B cell (primary cell): Measurements from ENCODE around the gene POLR2B. TPM values are rescaled to one million over a fixed set of nuclear protein-coding genes. Genes with fewer than 3 reads are reported as not detected.
"Not testable (repeated sequence)": the region's sequence is repeated elsewhere in the genome, so short reads cannot be mapped to it uniquely, and the experiment has no call there.

ENCODE experiments used
- ATAC-seq: fragments of 200-7000 bp; cut with Tn5 transposase; one replicate; pipeline ENCODE4 v1.10.0; 2021; ENCODE audit warnings: low read depth, mild to moderate bottlenecking, moderate number of reproducible peaks, moderate library complexity
- CTCF ChIA-PET: fragments of 350-600 bp; sonication (Branson Sonifier 250); formaldehyde crosslinking; loops from one replicate; lab custom pipeline; 2021; ENCODE audit warnings: antibody characterized with exemption, inconsistent platforms; lab: Charles Lee
- POLR2A ChIA-PET: fragments of 350-600 bp; sonication (Branson Sonifier 250); formaldehyde crosslinking; loops from one replicate; lab custom pipeline; 2021; ENCODE audit warnings: antibody characterized with exemption; lab: Charles Lee
- DNase-seq: peaks from one replicate; pipeline ENCODE4 v3.0.0; 2013
- H2AFZ ChIP-seq: 2 replicates; pipeline ENCODE4 v1.6.1; 2012; ENCODE audit warnings: mild to moderate bottlenecking, low read depth, low read length; ENCODE audit not compliant: insufficient read depth, poor library complexity, severe bottlenecking
- H3K27ac ChIP-seq, 2 donors: 1 replicate in 1 of 2; 2 replicates in 1 of 2; pipeline ENCODE4 v1.5.1; 2012 to 2013; ENCODE audit warnings: low read length in 2 of 2, mild to moderate bottlenecking in 2 of 2, moderate library complexity in 1 of 2
- H3K27me3 ChIP-seq, 4 experiments: fragments of 200-600 bp in 1 of 4; sonication (generic) in 1 of 4; replicated peaks in 1 of 4; 1 replicate in 2 of 4; 2 replicates in 2 of 4; pipeline versions ENCODE4 v1.6.1 to v1.7.0; 2013 to 2016; ENCODE audit warnings: low read length in 3 of 4, mild to moderate bottlenecking in 2 of 4, mixed read lengths in 1 of 4, moderate library complexity in 1 of 4; ENCODE audit not compliant: insufficient read depth in 4 of 4, control insufficient read depth in 3 of 4; ENCODE audit errors: control extremely low read depth in 1 of 4
- H3K36me3 ChIP-seq, 2 experiments: replicated peaks in 1 of 2; 1 replicate in 1 of 2; 2 replicates in 1 of 2; pipeline versions ENCODE4 v1.6.1 to v1.7.1; 2013; ENCODE audit warnings: low read length in 1 of 2; ENCODE audit not compliant: insufficient read depth in 2 of 2, control insufficient read depth in 1 of 2; ENCODE audit errors: control extremely low read depth in 1 of 2, extremely low read depth in 1 of 2
- H3K4me1 ChIP-seq, 2 donors: fragments of 200-600 bp in 1 of 2; sonication (generic) in 1 of 2; 1 replicate in 1 of 2; 2 replicates in 1 of 2; pipeline versions ENCODE4 v1.5.1 to v1.6.1; 2013 to 2017; ENCODE audit warnings: low read length in 2 of 2; ENCODE audit not compliant: control insufficient read depth in 2 of 2, insufficient read depth in 2 of 2
- H3K4me2 ChIP-seq: replicated peaks from 2 replicates; pipeline ENCODE3; 2012; ENCODE audit warnings: mild to moderate bottlenecking, low read depth, low read length; ENCODE audit not compliant: poor library complexity, severe bottlenecking
- H3K4me3 ChIP-seq, 5 experiments: fragments of 200-600 bp in 1 of 5; sonication (generic) in 1 of 5; 1 replicate in 3 of 5; 2 replicates in 2 of 5; pipeline versions ENCODE4 v1.5.1 to v1.7.0; 2011 to 2016; ENCODE audit warnings: low read length in 4 of 5, mild to moderate bottlenecking in 4 of 5, low read depth in 2 of 5, control low read depth in 1 of 5, moderate library complexity in 1 of 5; ENCODE audit not compliant: insufficient read depth in 1 of 5; ENCODE audit errors: control extremely low read depth in 1 of 5, extremely low read depth in 1 of 5
- H3K79me2 ChIP-seq: fragments of 200-600 bp; sonication (generic); one replicate; pipeline ENCODE4 v1.6.0; 2016; ENCODE audit warnings: low read length; ENCODE audit not compliant: control insufficient read depth, insufficient read depth
- H3K9ac ChIP-seq: fragments of 200-600 bp; sonication (generic); 2 replicates; pipeline ENCODE4 v1.6.1; 2017; ENCODE audit warnings: mild to moderate bottlenecking, low read length, moderate library complexity
- H3K9me3 ChIP-seq, 3 donors: one replicate each; pipeline versions ENCODE4 v1.6.1 to v1.7.1; 2013; ENCODE audit warnings: low read length in 2 of 3; ENCODE audit not compliant: control insufficient read depth in 2 of 3, insufficient read depth in 1 of 3; ENCODE audit errors: control extremely low read depth in 1 of 3
- H4K20me1 ChIP-seq: 2 replicates; pipeline ENCODE4 v1.6.0; 2012; ENCODE audit warnings: mild to moderate bottlenecking, low read length; ENCODE audit not compliant: insufficient read depth, control insufficient read depth, poor library complexity, severe bottlenecking
- H3K27ac Mint-ChIP-seq: one replicate; pipeline ENCODE4 v1.8.0; 2021; ENCODE audit warnings: mixed read lengths
- H3K27me3 Mint-ChIP-seq: one replicate; pipeline ENCODE4 v1.8.0; 2021; ENCODE audit warnings: mixed read lengths
- H3K4me1 Mint-ChIP-seq: one replicate; pipeline ENCODE4 v1.8.0; 2021; ENCODE audit warnings: mixed read lengths
- H3K4me3 Mint-ChIP-seq: one replicate; pipeline ENCODE4 v1.8.0; 2021; ENCODE audit warnings: mixed read lengths
- H3K9me3 Mint-ChIP-seq: one replicate; pipeline ENCODE4 v1.8.0; 2022; ENCODE audit warnings: mixed read lengths; ENCODE audit not compliant: insufficient read depth
- EZH2 ChIP-seq: IDR thresholded peaks from 2 replicates; pipeline ENCODE4 v1.6.1; 2012; ENCODE audit warnings: borderline replicate concordance, low read depth, mild to moderate bottlenecking, moderate library complexity, low read length; ENCODE audit not compliant: insufficient read depth, poor library complexity, severe bottlenecking
- WGBS: methylation state at CpG from one replicate; pipeline ENCODE4 v1.1.5; 2013; ENCODE audit warnings: missing lambda C conversion rate; ENCODE audit not compliant: insufficient coverage; 5-methylcytosine and 5-hydroxymethylcytosine counted together
- intact Hi-C: fragments of 100-400 bp; cut with micrococcal nuclease; formaldehyde crosslinking; loops from one replicate; pipeline ENCODE4 v1.10.0; 2022
- polyA plus RNA-seq: library from polyadenylated mRNA; depleted of rRNA; stranded (reverse); fragments of >200 nt; gene quantifications from 2 replicates; pipeline ENCODE4 v1.2.3, GENCODE V29; 2012
- total RNA-seq, 2 donors: library from RNA; stranded (reverse); fragments of 120-200 nt in 1 of 2; gene quantifications; 1 replicate in 1 of 2; 2 replicates in 1 of 2; pipeline versions ENCODE4 v1.2.3 to v1.2.4, GENCODE V29; 2013 to 2022
- TF ChIP-seq, protein P1 (sequence below): fragments of 200-600 bp; IDR thresholded peaks from one replicate; pipeline ENCODE4 v1.8.0; 2022; ENCODE audit warnings: antibody characterized with exemption, mild to moderate bottlenecking

Gene POLR2B
- total and polyA plus RNA-seq, 2 donors (not counting 1 experiment from before 2014, with no cell fraction given): 37.5 to 108 TPM

GRCh38 chr4:57044279-57044678 lies 65.6 kb downstream of the POLR2B start:
- no peaks in the 10 kb centered on the region for H3K36me3 ChIP-seq
- no peak overlapping the region for H3K9ac ChIP-seq
- WGBS: no CpG with 5 or more reads among the region's 1 CpG
- no peaks in the 10 kb centered on the region for H3K9me3 Mint-ChIP-seq
- H3K4me2 ChIP-seq: no peak overlapping the region
- ATAC-seq (no peak), DNase-seq (no peak)
- POLR2A ChIA-PET: no interaction called here
- TF ChIP-seq, protein P1, sequence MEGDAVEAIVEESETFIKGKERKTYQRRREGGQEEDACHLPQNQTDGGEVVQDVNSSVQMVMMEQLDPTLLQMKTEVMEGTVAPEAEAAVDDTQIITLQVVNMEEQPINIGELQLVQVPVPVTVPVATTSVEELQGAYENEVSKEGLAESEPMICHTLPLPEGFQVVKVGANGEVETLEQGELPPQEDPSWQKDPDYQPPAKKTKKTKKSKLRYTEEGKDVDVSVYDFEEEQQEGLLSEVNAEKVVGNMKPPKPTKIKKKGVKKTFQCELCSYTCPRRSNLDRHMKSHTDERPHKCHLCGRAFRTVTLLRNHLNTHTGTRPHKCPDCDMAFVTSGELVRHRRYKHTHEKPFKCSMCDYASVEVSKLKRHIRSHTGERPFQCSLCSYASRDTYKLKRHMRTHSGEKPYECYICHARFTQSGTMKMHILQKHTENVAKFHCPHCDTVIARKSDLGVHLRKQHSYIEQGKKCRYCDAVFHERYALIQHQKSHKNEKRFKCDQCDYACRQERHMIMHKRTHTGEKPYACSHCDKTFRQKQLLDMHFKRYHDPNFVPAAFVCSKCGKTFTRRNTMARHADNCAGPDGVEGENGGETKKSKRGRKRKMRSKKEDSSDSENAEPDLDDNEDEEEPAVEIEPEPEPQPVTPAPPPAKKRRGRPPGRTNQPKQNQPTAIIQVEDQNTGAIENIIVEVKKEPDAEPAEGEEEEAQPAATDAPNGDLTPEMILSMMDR: no peak
- no peak for TF ChIP-seq EZH2
- H3K27me3 ChIP-seq: no peaks in the 10 kb centered on the region
- H3K27me3 Mint-ChIP-seq: peaks cover 16% of the 10 kb centered on the region
- no peaks in the 10 kb centered on the region for H4K20me1 ChIP-seq
- H3K27ac ChIP-seq: no peak overlapping the region
- intact Hi-C loops: no loop called here
- no peaks in the 10 kb centered on the region for H3K4me1 Mint-ChIP-seq
- no peaks in the 10 kb centered on the region for H3K79me2 ChIP-seq
- H3K4me3 ChIP-seq: no peak overlapping the region
- CTCF ChIA-PET: no interaction called here
- peaks cover 0 to 4% (median 0%) of the 10 kb centered on the region in 3 donors for H3K9me3 ChIP-seq
- no peak overlapping the region for H3K27ac Mint-ChIP-seq
- H2AFZ ChIP-seq: no peak overlapping the region
- no peaks in the 10 kb centered on the region for H3K4me1 ChIP-seq
- H3K4me3 Mint-ChIP-seq: no peak overlapping the region

DNA sequence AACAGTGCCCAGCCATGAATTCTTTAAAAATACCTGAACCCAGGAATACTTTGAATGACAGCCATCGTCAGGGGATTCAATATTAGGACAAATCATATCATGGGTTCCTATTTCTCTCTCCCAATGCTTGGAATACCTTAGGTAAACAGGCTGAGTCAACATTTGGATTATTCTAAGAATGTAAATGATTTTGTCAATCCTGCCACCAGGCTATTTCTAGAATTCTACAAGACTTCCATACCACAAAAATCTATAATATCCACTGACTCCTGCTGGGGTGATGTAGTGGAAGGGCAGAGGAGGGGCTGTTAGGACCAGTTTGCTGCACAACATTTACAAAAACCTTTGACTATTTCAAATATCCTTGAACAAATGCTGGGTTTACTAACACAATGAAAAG lies 66.3 kb downstream of the POLR2B start:
- CTCF ChIA-PET: no interaction called here
- Histone ChIP-seq H3K27me3 (no peaks in the 10 kb centered on the region), H3K4me3 (no peak overlapping the region), H3K79me2 (no peaks in the 10 kb centered on the region), H3K36me3 (no peaks in the 10 kb centered on the region), H2AFZ (no peak overlapping the region), H3K9me3 (peaks cover 0 to 4% (median 0%) of the 10 kb centered on the region in 3 donors), H3K27ac (no peak overlapping the region), H3K4me1 (no peaks in the 10 kb centered on the region), H4K20me1 (no peaks in the 10 kb centered on the region), H3K4me2 (no peak overlapping the region), H3K9ac (no peak overlapping the region)
- Mint-ChIP-seq H3K4me1 (no peaks in the 10 kb centered on the region), H3K4me3 (no peak overlapping the region), H3K27ac (no peak overlapping the region), H3K27me3 (peaks cover 15% of the 10 kb centered on the region), H3K9me3 (no peaks in the 10 kb centered on the region)
- no CpG with 5 or more reads among the region's 1 CpG for WGBS
- ATAC-seq (no peak), DNase-seq (no peak)
- intact Hi-C loops: no loop called here
- POLR2A ChIA-PET: no interaction called here
- no peak for TF ChIP-seq EZH2
- TF ChIP-seq, protein P1: no peak

DNA sequence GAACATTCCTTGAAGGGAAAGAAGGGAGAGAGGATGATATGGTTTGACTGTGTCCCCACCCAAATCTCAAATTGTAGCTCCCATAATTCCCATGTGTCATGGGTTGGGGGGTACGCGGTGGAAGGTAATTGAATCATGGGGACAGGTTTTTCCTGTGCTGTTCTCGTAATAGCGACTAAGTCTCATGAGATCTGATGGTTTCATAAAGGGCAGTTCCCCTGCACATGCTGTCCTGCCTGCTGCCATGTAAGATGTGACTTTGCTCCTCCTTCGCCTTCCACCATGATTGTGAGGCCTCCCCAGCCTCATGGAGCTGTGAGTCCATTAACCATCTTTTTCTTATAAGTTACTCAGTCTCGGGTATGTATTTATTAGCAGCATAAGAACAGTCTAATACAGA lies 68.3 kb downstream of the POLR2B start:
- H3K27ac ChIP-seq, H3K4me1 ChIP-seq, H3K4me3 ChIP-seq, DNase-seq, CTCF ChIA-PET, H3K27me3 ChIP-seq, H3K27ac Mint-ChIP-seq, H3K79me2 ChIP-seq, H3K4me2 ChIP-seq, H3K4me3 Mint-ChIP-seq, H4K20me1 ChIP-seq, H3K9ac ChIP-seq, H3K4me1 Mint-ChIP-seq, H2AFZ ChIP-seq, H3K36me3 ChIP-seq, H3K9me3 Mint-ChIP-seq, ATAC-seq, intact Hi-C loops, POLR2A ChIA-PET, H3K9me3 ChIP-seq: not testable (repeated sequence)
- WGBS: 89% methylated on average over 3 of the region's 6 CpGs
- H3K27me3 Mint-ChIP-seq: peaks cover 19% of the 10 kb centered on the region
